SK-N-SH (cell line): Measurements from ENCODE around the gene NAA38. TPM values are rescaled to one million over a fixed set of nuclear protein-coding genes. Genes with fewer than 3 reads are reported as not detected.

Source experiments
- CTCF ChIA-PET: fragments of 300-600, 350-600 bp; formaldehyde crosslinking; extraction: SDS; loops from one replicate; lab custom pipeline; 2021; lab: Yijun Ruan, JAX
- POLR2A ChIA-PET: fragments of 350-600 bp; sonication (Branson Sonifier 250); formaldehyde crosslinking; extraction: SDS; loops from one replicate; lab custom pipeline; 2020; ENCODE audit warnings: antibody characterized with exemption, inconsistent platforms; lab: Yijun Ruan, JAX
- DNase-seq: peaks from one replicate; pipeline ENCODE4 v3.0.0; 2012
- H2AFZ ChIP-seq: fragments of 200-600 bp; sonication (generic); 2 replicates; pipeline ENCODE4 v1.8.1; 2016; ENCODE audit warnings: antibody characterized with exemption, mild to moderate bottlenecking, low read depth
- H3F3A ChIP-seq: fragments of 200-600 bp; sonication (generic); replicated peaks from 2 replicates; pipeline ENCODE3; 2016; ENCODE audit warnings: antibody characterized with exemption, mild to moderate bottlenecking; ENCODE audit not compliant: insufficient read depth
- H3K27ac ChIP-seq, 2 experiments: fragments of 200-500 bp in 1 of 2; fragments of 200-600 bp in 1 of 2; sonication (Bioruptor generic) in 1 of 2; sonication (generic), shearing (Covaris generic) in 1 of 2; 2 replicates each; pipeline versions ENCODE4 v1.5.1 to v1.6.1; 2014 to 2016; ENCODE audit warnings: low read depth in 2 of 2, inconsistent platforms in 1 of 2, low read length in 1 of 2, mild to moderate bottlenecking in 1 of 2, mixed read lengths in 1 of 2
- H3K27me3 ChIP-seq: fragments of 200-600 bp; sonication (generic), shearing (Covaris generic); 2 replicates; pipeline ENCODE4 v1.6.1; 2016; ENCODE audit warnings: mixed run types; ENCODE audit not compliant: insufficient read depth
- H3K36me3 ChIP-seq, 2 experiments: fragments of 200-500 bp in 1 of 2; fragments of 200-600 bp in 1 of 2; sonication (Bioruptor generic) in 1 of 2; sonication (generic) in 1 of 2; replicated peaks in 1 of 2; 2 replicates each; pipeline versions ENCODE3 to v1.5.1; 2014 to 2016; ENCODE audit warnings: low read length in 1 of 2, mild to moderate bottlenecking in 1 of 2; ENCODE audit not compliant: insufficient read depth in 2 of 2, control insufficient read depth in 1 of 2
- H3K4me1 ChIP-seq, 2 experiments: fragments of 200-500 bp in 1 of 2; fragments of 200-600 bp in 1 of 2; sonication (Bioruptor generic) in 1 of 2; sonication (generic), shearing (Covaris generic) in 1 of 2; 2 replicates each; pipeline versions ENCODE4 v1.5.1 to v1.6.1; 2014 to 2016; ENCODE audit warnings: low read depth in 1 of 2, low read length in 1 of 2, mixed run types in 1 of 2; ENCODE audit not compliant: insufficient read depth in 2 of 2, control insufficient read depth in 1 of 2
- H3K4me2 ChIP-seq: fragments of 200-600 bp; sonication (generic), shearing (Covaris generic); 2 replicates; pipeline ENCODE4 v1.6.1; 2017; ENCODE audit warnings: mixed run types
- H3K4me3 ChIP-seq, 2 experiments: fragments of 200-500 bp in 1 of 2; fragments of 200-600 bp in 1 of 2; sonication (Bioruptor generic) in 1 of 2; sonication (generic), shearing (Covaris generic) in 1 of 2; 2 replicates each; pipeline versions ENCODE4 v1.5.1 to v1.8.1; 2014 to 2016; ENCODE audit warnings: low read depth in 2 of 2, inconsistent platforms in 1 of 2, low read length in 1 of 2, mild to moderate bottlenecking in 1 of 2, mixed read lengths in 1 of 2, moderate library complexity in 1 of 2
- H3K79me2 ChIP-seq: fragments of 200-600 bp; sonication (generic); 2 replicates; pipeline ENCODE4 v1.8.1; 2017; ENCODE audit warnings: mild to moderate bottlenecking; ENCODE audit not compliant: insufficient read depth
- H3K9ac ChIP-seq: fragments of 200-600 bp; sonication (generic); 2 replicates; pipeline ENCODE4 v1.6.1; 2017; ENCODE audit warnings: mixed run types
- H3K9me2 ChIP-seq: fragments of 200-600 bp; sonication (generic); 2 replicates; pipeline ENCODE4 v1.6.1; 2017; ENCODE audit warnings: mixed run types
- H3K9me3 ChIP-seq: fragments of 200-600 bp; sonication (generic); 2 replicates; pipeline ENCODE4 v1.6.1; 2017; ENCODE audit warnings: mixed run types, mild to moderate bottlenecking, moderate library complexity
- H4K20me1 ChIP-seq: fragments of 200-600 bp; sonication (generic); 2 replicates; pipeline ENCODE4 v1.6.1; 2017; ENCODE audit warnings: mild to moderate bottlenecking, mixed run types; ENCODE audit not compliant: insufficient read depth
- CTCF ChIP-seq: fragments of 200-600 bp; sonication (generic); IDR thresholded peaks from 2 replicates; pipeline ENCODE4 v1.6.1; 2017; ENCODE audit warnings: antibody characterized with exemption, mild to moderate bottlenecking, moderate library complexity
- ELF1 ChIP-seq: IDR thresholded peaks from 2 replicates; pipeline ENCODE4 v1.4.0; 2012
- EZH2phosphoT487 ChIP-seq: fragments of 200-600 bp; sonication (generic); IDR thresholded peaks from 2 replicates; pipeline ENCODE4 v1.6.1; 2017; ENCODE audit warnings: low read depth, mixed run types, mild to moderate bottlenecking, antibody characterized with exemption, moderate library complexity, borderline replicate concordance
- GABPA ChIP-seq: IDR thresholded peaks from 2 replicates; pipeline ENCODE4 v1.4.0; 2012; ENCODE audit warnings: low read depth, mild to moderate bottlenecking
- MEF2A ChIP-seq: IDR thresholded peaks from 2 replicates; pipeline ENCODE4 v1.4.0; 2012; ENCODE audit warnings: low read depth, borderline replicate concordance
- MXI1 ChIP-seq: IDR thresholded peaks from 2 replicates; pipeline ENCODE4 v1.6.1; 2012; ENCODE audit warnings: mild to moderate bottlenecking, low read depth, low read length, improper control_type of control experiment
- RAD21 ChIP-seq: IDR thresholded peaks from 2 replicates; pipeline ENCODE4 v1.6.1; 2012; ENCODE audit warnings: mild to moderate bottlenecking, low read length
- REST ChIP-seq: IDR thresholded peaks from 2 replicates; pipeline ENCODE4 v1.6.1; 2012; ENCODE audit warnings: mild to moderate bottlenecking, low read depth, low read length, moderate library complexity
- RFX5 ChIP-seq: IDR thresholded peaks from 2 replicates; pipeline ENCODE4 v1.6.1; 2012; ENCODE audit warnings: mild to moderate bottlenecking, improper control_type of control experiment, low read length
- RXRA ChIP-seq: IDR thresholded peaks from 2 replicates; pipeline ENCODE4 v1.4.0; 2012; ENCODE audit warnings: low read depth, mild to moderate bottlenecking, borderline replicate concordance
- SMC3 ChIP-seq: IDR thresholded peaks from 2 replicates; pipeline ENCODE4 v1.6.1; 2012; ENCODE audit warnings: low read depth, low read length, improper control_type of control experiment
- TAF1 ChIP-seq: IDR thresholded peaks from 2 replicates; pipeline ENCODE4 v1.6.1; 2012; ENCODE audit warnings: low read depth, mild to moderate bottlenecking, low read length, moderate library complexity, borderline replicate concordance
- ZBTB33 ChIP-seq: IDR thresholded peaks from 2 replicates; pipeline ENCODE4 v1.4.0; 2012; ENCODE audit warnings: low read depth, borderline replicate concordance
- WGBS: methylation state at CpG from one replicate; pipeline ENCODE4 v1.1.6; 2017; ENCODE audit warnings: low lambda C conversion rate; 5-methylcytosine and 5-hydroxymethylcytosine counted together
- polyA plus RNA-seq, 3 experiments: library from polyadenylated mRNA; depleted of rRNA; stranded (reverse); fragments of >200 nt; gene quantifications; 2 replicates each; pipeline ENCODE4 v1.2.3, GENCODE V29; 2012

The NAA38 gene
- polyA plus RNA-seq, 1 of the 3 experiments (the other 2 are of a cell fraction) = 202 TPM

- peak overlapping the region in 1 of 2 experiments; percentile 39; a peak in 1 of 4 replicates for H3K27ac ChIP-seq
- peaks cover 9 to 19% of the 10 kb centered on the region in 2 experiments; a peak in 2 of 4 replicates for H3K4me1 ChIP-seq
- peaks cover 15% of the 10 kb centered on the region for H3K79me2 ChIP-seq
- H3K36me3 ChIP-seq = peaks cover 13 to 25% of the 10 kb centered on the region in 2 experiments
- no peak overlapping the region for H3K9ac ChIP-seq
- no peak overlapping the region for H2AFZ ChIP-seq
- ChIA-PET CTCF (interaction anchor here (0.5 to 9.9 kb wide), 30 partner anchors 8 to 196 kb away, joined by 3 to 143 read pairs (median 5); partner anchors contain the start of genes CHD3 and RNF227), POLR2A (interaction anchor here (1.2 kb wide), 1 partner anchor 40 kb away, joined by 3 read pairs; no protein-coding TSS in a partner anchor)
- H3K4me3 ChIP-seq = no peak overlapping the region; a peak in 1 of 4 replicates
- WGBS = 34% methylated on average over 3 of the region's 3 CpGs
- no peak overlapping the region for H3K4me2 ChIP-seq
- no peaks in the 10 kb centered on the region for H3K9me2 ChIP-seq
- H3K27me3 ChIP-seq = no peaks in the 10 kb centered on the region
- peak; percentile 71 for DNase-seq
- H3F3A ChIP-seq = peaks cover 7% of the 10 kb centered on the region
- no peak for TF ChIP-seq RFX5
- TF ChIP-seq ZBTB33 = no peak
- no peak for TF ChIP-seq MEF2A
- no peak for TF ChIP-seq TAF1
- peak; percentile 87 for TF ChIP-seq RAD21
- TF ChIP-seq EZH2phosphoT487 = no peak
- TF ChIP-seq CTCF = peak; percentile 87
- no peak for TF ChIP-seq ELF1
- no peak for TF ChIP-seq REST
- peak; percentile 84 for TF ChIP-seq SMC3
- no peak for TF ChIP-seq GABPA
- no peak for TF ChIP-seq RXRA
- TF ChIP-seq MXI1 = peak; percentile 74
- H4K20me1 ChIP-seq = no peaks in the 10 kb centered on the region
- no peaks in the 10 kb centered on the region for H3K9me3 ChIP-seq
These were observed 5.5 kb upstream of the NAA38 start for GRCh38 chr17:7862692-7863437.
